Panc1 (cell line): ENCODE data around the gene CRLF1. TPM values are rescaled to one million over a fixed set of nuclear protein-coding genes. Genes with fewer than 3 reads are reported as not detected.

ENCODE experiments used
- ATAC-seq: fragments of 200-7000 bp; cut with Tn5 transposase; 2 replicates; pipeline ENCODE4 v1.9.1; 2020; ENCODE audit warnings: mild to moderate bottlenecking, moderate library complexity
- BruUV-seq: library from RNA; stranded (reverse); fragments of 400-500 nt; replicated peaks from 2 replicates; lab custom pipeline; 2021; lab: Mats Ljungman, UMichigan
- CTCF ChIA-PET: fragments of 300-600 bp; sonication (Branson Sonifier 250); formaldehyde crosslinking; loops from one replicate; lab custom pipeline; 2022; ENCODE audit warnings: antibody characterized with exemption; lab: Charles Lee
- POLR2A ChIA-PET: fragments of 300-600 bp; sonication (Branson Sonifier 250); formaldehyde crosslinking; loops from one replicate; lab custom pipeline; 2022; ENCODE audit warnings: antibody characterized with exemption; lab: Charles Lee
- DNase-seq: peaks from one replicate; pipeline ENCODE4 v3.0.0-alpha.2; 2010; ENCODE audit warnings: low read depth, low spot score
- H3K27ac ChIP-seq: 2 replicates; pipeline ENCODE4 v1.5.1; 2011; ENCODE audit warnings: mild to moderate bottlenecking, low read length, inconsistent platforms
- H3K27me3 ChIP-seq: fragments of 200-500 bp; sonication (Bioruptor generic); 2 replicates; pipeline ENCODE4 v1.6.0; 2014; ENCODE audit warnings: low read length, inconsistent platforms; ENCODE audit not compliant: control insufficient read depth, insufficient read depth
- H3K36me3 ChIP-seq: fragments of 200-500 bp; sonication (Bioruptor generic); 2 replicates; pipeline ENCODE4 v1.5.1; 2014; ENCODE audit warnings: inconsistent platforms, mild to moderate bottlenecking, low read length, moderate library complexity; ENCODE audit not compliant: control insufficient read depth, insufficient read depth
- H3K4me1 ChIP-seq: 2 replicates; pipeline ENCODE4 v1.5.1; 2011; ENCODE audit warnings: inconsistent platforms, mild to moderate bottlenecking, low read length, moderate library complexity; ENCODE audit not compliant: control insufficient read depth, insufficient read depth
- H3K4me3 ChIP-seq, 2 experiments: 2 replicates each; pipeline ENCODE4 v1.5.1; 2011 to 2012; ENCODE audit warnings: low read depth in 2 of 2, low read length in 2 of 2, mild to moderate bottlenecking in 2 of 2, inconsistent platforms in 1 of 2, moderate library complexity in 1 of 2
- H3K9me3 ChIP-seq: fragments of 200-500 bp; sonication (Bioruptor generic); 2 replicates; pipeline ENCODE4 v1.5.1; 2014; ENCODE audit warnings: low read depth, mild to moderate bottlenecking, inconsistent platforms, low read length, moderate library complexity; ENCODE audit not compliant: control insufficient read depth, insufficient read depth
- CTCF ChIP-seq: fragments of 450-650 bp; IDR thresholded peaks from 2 replicates; pipeline ENCODE4 v1.5.1; 2017; ENCODE audit warnings: mild to moderate bottlenecking
- POLR2AphosphoS5 ChIP-seq: IDR thresholded peaks from 2 replicates; pipeline ENCODE4 v1.6.1; 2012; ENCODE audit warnings: mild to moderate bottlenecking, low read depth, low read length, moderate library complexity
- REST ChIP-seq, 2 experiments: IDR thresholded peaks; 2 replicates each; pipeline ENCODE4 v1.6.1; 2011 to 2012; ENCODE audit warnings: low read depth in 2 of 2, control low read depth in 1 of 2, low read length in 1 of 2, mild to moderate bottlenecking in 1 of 2, moderate library complexity in 1 of 2; ENCODE audit not compliant: insufficient read depth in 1 of 2
- SIN3A ChIP-seq: IDR thresholded peaks from 2 replicates; pipeline ENCODE4 v1.6.1; 2012; ENCODE audit warnings: low read depth, mild to moderate bottlenecking, low read length, moderate library complexity, borderline replicate concordance; ENCODE audit not compliant: insufficient read depth
- TCF7L2 ChIP-seq: IDR thresholded peaks from 2 replicates; pipeline ENCODE4 v1.6.1; 2011; ENCODE audit warnings: mild to moderate bottlenecking, low read depth, low read length, inconsistent platforms
- in situ Hi-C: cut with HindIII; loops from 2 replicates; pipeline ENCODE4 v1.10.0; 2016; ENCODE audit warnings: low sequenced_read_pairs, low pct_unique_long_range_greater_than_20kb
- intact Hi-C: fragments of 100-400 bp; cut with micrococcal nuclease; formaldehyde crosslinking; loops from one replicate; pipeline ENCODE4 v1.10.0; 2022; ENCODE audit not compliant: unreplicated experiment
- total RNA-seq: library from RNA; stranded (reverse); gene quantifications from one replicate; pipeline ENCODE4 v1.2.1, GENCODE V29; 2021; ENCODE audit not compliant: unreplicated experiment

CRLF1 gene
- total RNA-seq, 1 experiment from 2014 or later, result 3.5 TPM

GRCh38 chr19:18586306-18586705, 20.3 kb downstream of the CRLF1 start:
- intact Hi-C loops, result no loop called here
- CTCF ChIA-PET, result no interaction called here

GRCh38 chr19:18580311-18580710, 26.3 kb downstream of the CRLF1 start:
- ChIA-PET CTCF (interaction anchor here (1.0 kb wide), 1 partner anchor 9 kb away, joined by 5 read pairs; the partner anchor contains the start of gene REX1BD), POLR2A (no interaction called here)
- ATAC-seq (no peak), DNase-seq (no peak)
- BruUV-seq, result no TSS peak
- H3K27ac ChIP-seq, result no peak overlapping the region
- intact Hi-C loops, result no loop called here
- no peaks in the 10 kb centered on the region for H3K9me3 ChIP-seq
- no peaks in the 10 kb centered on the region for H3K27me3 ChIP-seq
- TF ChIP-seq CTCF (no peak), POLR2AphosphoS5 (no peak), TCF7L2 (no peak)
- in situ Hi-C loops, result no loop called here
- no peak overlapping the region for H3K4me3 ChIP-seq
- no peaks in the 10 kb centered on the region for H3K36me3 ChIP-seq
- H3K4me1 ChIP-seq, result no peaks in the 10 kb centered on the region

More at GRCh38 chr19:18586306-18586705, 20.3 kb downstream of the CRLF1 start:
- Histone ChIP-seq H3K27me3 (no peaks in the 10 kb centered on the region), H3K4me3 (no peak overlapping the region), H3K27ac (no peak overlapping the region), H3K36me3 (no peaks in the 10 kb centered on the region; the same call in 1 of the 2 replicates), H3K4me1 (no peaks in the 10 kb centered on the region), H3K9me3 (no peaks in the 10 kb centered on the region)
- no peak for ATAC-seq
- POLR2A ChIA-PET, result no interaction called here
- no TSS peak for BruUV-seq
- no peak for DNase-seq
- in situ Hi-C loops, result no loop called here
- TF ChIP-seq CTCF (no peak), REST (IDR thresholded peaks at IDR 0.05; ENCODE audit: insufficient read depth in 1 of 2, low read depth in 2 of 2, low read length in 1 of 2) (no peak), SIN3A (no peak), POLR2AphosphoS5 (no peak), TCF7L2 (no peak)
